Activated B cell treated with CpG ODN at 0.5 μM for 24 hours (primary cell): Measurements from ENCODE around the gene ENTPD1. TPM values are rescaled to one million over a fixed set of nuclear protein-coding genes. Genes with fewer than 3 reads are reported as not detected.
A peak's percentile ranks its signal among the peaks of the same experiment; 100 is the strongest.

Source experiments
- ATAC-seq: fragments of 200-7000 bp; cut with Tn5 transposase; one replicate; pipeline ENCODE4 v1.10.0; 2021; ENCODE audit warnings: low read depth, mild to moderate bottlenecking, moderate library complexity
- CTCF ChIA-PET: fragments of 350-600 bp; sonication (Branson Sonifier 250); formaldehyde crosslinking; loops from one replicate; lab custom pipeline; 2021; ENCODE audit warnings: antibody characterized with exemption; lab: Charles Lee
- POLR2A ChIA-PET: fragments of 350-600 bp; sonication (Branson Sonifier 250); formaldehyde crosslinking; loops from one replicate; lab custom pipeline; 2021; ENCODE audit warnings: antibody characterized with exemption; lab: Charles Lee
- DNase-seq: peaks from one replicate; pipeline ENCODE4 v3.0.0; 2022
- H3K27ac Mint-ChIP-seq: one replicate; pipeline ENCODE4 v1.8.0; 2020; ENCODE audit warnings: mixed read lengths
- H3K27me3 Mint-ChIP-seq: one replicate; pipeline ENCODE4 v1.8.0; 2021; ENCODE audit warnings: mixed read lengths
- H3K36me3 Mint-ChIP-seq: one replicate; pipeline ENCODE4 v1.8.0; 2021; ENCODE audit warnings: low read depth, mixed read lengths
- H3K4me1 Mint-ChIP-seq: one replicate; pipeline ENCODE4 v1.8.0; 2021; ENCODE audit warnings: mixed read lengths
- H3K4me3 Mint-ChIP-seq: one replicate; pipeline ENCODE4 v1.8.0; 2020; ENCODE audit warnings: mild to moderate bottlenecking, mixed read lengths
- H3K9me3 Mint-ChIP-seq: one replicate; pipeline ENCODE4 v1.8.0; 2020; ENCODE audit warnings: mixed read lengths
- CTCF ChIP-seq: fragments of 200-600 bp; IDR thresholded peaks from one replicate; pipeline ENCODE4 v1.8.0; 2022; ENCODE audit warnings: antibody characterized with exemption, mild to moderate bottlenecking
- intact Hi-C: fragments of 100-400 bp; cut with micrococcal nuclease; formaldehyde crosslinking; loops from one replicate; pipeline ENCODE4 v1.15.1; 2024
- total RNA-seq: library from RNA; stranded (reverse); gene quantifications from 2 replicates; pipeline ENCODE4 v1.2.3, GENCODE V29; 2022

Gene ENTPD1
- total RNA-seq, 1 donor from 2014 or later = 187 TPM

- CTCF ChIA-PET = interaction anchor here (0.9 to 2.2 kb wide), 6 partner anchors 11 to 95 kb away, joined by 3 to 15 read pairs (median 5); partner anchors contain the start of genes ENTPD1 and TCTN3
- Mint-ChIP-seq H3K27ac (peak overlapping the region; percentile 83), H3K9me3 (peaks cover 6% of the 10 kb centered on the region), H3K36me3 (peaks cover 19% of the 10 kb centered on the region), H3K4me3 (peak overlapping the region; percentile 59), H3K4me1 (peaks cover 68% of the 10 kb centered on the region), H3K27me3 (no peaks in the 10 kb centered on the region)
- intact Hi-C loops = loop anchor here (1.0 kb wide), 1 partner anchor 87 kb away; no protein-coding TSS in a partner anchor
- POLR2A ChIA-PET = interaction anchor here (0.9 to 7.6 kb wide), 12 partner anchors 9 to 120 kb away, joined by 3 to 189 read pairs (median 6); partner anchors contain the start of genes ENTPD1 and TCTN3
- TF ChIP-seq CTCF = no peak
- DNase-seq = no peak
- ATAC-seq = peak; percentile 59
Measured at GRCh38 chr10:95745501-95745900, 10.5 kb upstream of the ENTPD1 start.

GRCh38 chr10:95748349-95748748 lies 7.6 kb upstream of the ENTPD1 start:
- intact Hi-C loops = no loop called here
- H3K36me3 Mint-ChIP-seq = peaks cover 24% of the 10 kb centered on the region
- H3K9me3 Mint-ChIP-seq = peaks cover 6% of the 10 kb centered on the region
- POLR2A ChIA-PET = no interaction called here
- no peak for TF ChIP-seq CTCF
- H3K27ac Mint-ChIP-seq = no peak overlapping the region
- H3K27me3 Mint-ChIP-seq = no peaks in the 10 kb centered on the region
- peaks cover 45% of the 10 kb centered on the region for H3K4me1 Mint-ChIP-seq
- ATAC-seq (no peak), DNase-seq (no peak)
- CTCF ChIA-PET = no interaction called here
- no peak overlapping the region for H3K4me3 Mint-ChIP-seq

DNA sequence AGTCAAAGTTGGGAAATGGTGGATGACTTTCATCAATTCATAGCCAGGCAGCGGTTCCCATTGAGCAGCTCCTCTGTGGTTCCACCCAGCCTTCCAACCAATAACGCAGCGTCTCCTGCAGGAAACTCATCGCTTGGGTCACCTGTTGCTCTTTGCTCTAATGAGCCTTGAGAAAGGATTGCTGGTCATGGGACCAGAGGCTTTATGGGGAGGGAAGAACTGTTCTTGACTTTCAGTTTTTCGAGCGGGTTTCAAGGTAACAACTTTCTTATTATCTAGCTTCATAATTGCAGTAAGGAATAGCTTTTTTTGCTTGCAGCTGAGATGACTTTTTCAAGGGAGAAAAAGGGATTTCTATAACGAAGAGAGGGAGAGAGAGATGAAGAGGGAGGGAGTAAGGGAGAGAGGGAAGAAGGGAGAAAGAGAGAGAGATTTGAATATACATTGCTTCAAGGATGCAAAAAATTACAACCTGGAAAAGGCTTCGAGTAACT lies 405 bp upstream of the ENTPD1 start:
- ATAC-seq = no peak
- Mint-ChIP-seq H3K27me3 (no peaks in the 10 kb centered on the region), H3K9me3 (no peaks in the 10 kb centered on the region), H3K4me1 (peaks cover 61% of the 10 kb centered on the region), H3K27ac (peak overlapping the region; percentile 95), H3K36me3 (peaks cover 32% of the 10 kb centered on the region), H3K4me3 (peak overlapping the region; percentile 94)
- ChIA-PET CTCF (interaction anchor here (0.9 to 8.3 kb wide), 11 partner anchors 10 to 109 kb away, joined by 3 to 82 read pairs (median 8); partner anchors contain the start of gene TCTN3), POLR2A (interaction anchor here (0.8 to 8.7 kb wide), 13 partner anchors 12 to 110 kb away, joined by 3 to 572 read pairs (median 50); partner anchors contain the start of gene TCTN3)
- no peak for DNase-seq
- TF ChIP-seq CTCF = no peak
- intact Hi-C loops = loop anchor here (1.0 kb wide), 4 partner anchors 13 to 86 kb away; no protein-coding TSS in a partner anchor

GRCh38 chr10:95756809-95757684 lies 1.1 kb downstream of the ENTPD1 start:
- ATAC-seq = no peak

More at GRCh38 chr10:95756809-95757684, 1.1 kb downstream of the ENTPD1 start:
- CTCF ChIA-PET = interaction anchor here (0.9 to 8.3 kb wide), 15 partner anchors 12 to 108 kb away, joined by 3 to 82 read pairs (median 7); partner anchors contain the start of gene TCTN3
- Mint-ChIP-seq H3K36me3 (peaks cover 35% of the 10 kb centered on the region), H3K4me1 (peaks cover 74% of the 10 kb centered on the region), H3K9me3 (no peaks in the 10 kb centered on the region), H3K27ac (peak overlapping the region; percentile 95), H3K27me3 (no peaks in the 10 kb centered on the region), H3K4me3 (peak overlapping the region; percentile 94)
- no peak for TF ChIP-seq CTCF
- POLR2A ChIA-PET = interaction anchor here (0.6 to 8.7 kb wide), 29 partner anchors 11 to 545 kb away, joined by 3 to 572 read pairs (median 7); partner anchors contain the start of genes ALDH18A1, CCNJ and TCTN3
- DNase-seq = no peak
- intact Hi-C loops = loop anchor here (1.0 kb wide), 4 partner anchors 15 to 84 kb away; no protein-coding TSS in a partner anchor
